AML-193 (cell line): ENCODE measurements around the gene ANKRD33.

Experiments
- DNase-seq, 2 experiments: peaks; one replicate each; lab custom pipeline; 2025; lab: John Stamatoyannopoulos, UW

ANKRD33 gene

DNA sequence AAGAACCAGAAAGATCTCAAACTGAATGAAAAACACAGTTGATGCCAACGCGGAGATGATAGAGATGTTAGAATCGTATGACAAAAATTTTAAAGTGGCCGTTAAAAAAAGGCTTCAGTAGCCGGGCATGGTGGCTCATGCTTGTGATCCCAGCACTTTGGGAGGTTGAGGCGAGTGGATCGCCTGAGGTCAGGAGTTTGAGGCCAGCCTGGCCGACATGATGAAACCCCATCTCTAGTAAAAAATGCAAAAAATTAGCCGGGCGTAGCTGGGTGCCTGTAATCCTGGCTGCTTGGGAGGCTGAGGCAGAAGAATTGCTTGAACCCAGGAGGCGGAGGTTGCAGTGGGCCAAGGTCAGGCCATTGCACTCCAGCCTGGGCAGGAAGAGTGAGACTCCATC is 14.0 kb downstream of the ANKRD33 start:
- no peak for DNase-seq

DNA sequence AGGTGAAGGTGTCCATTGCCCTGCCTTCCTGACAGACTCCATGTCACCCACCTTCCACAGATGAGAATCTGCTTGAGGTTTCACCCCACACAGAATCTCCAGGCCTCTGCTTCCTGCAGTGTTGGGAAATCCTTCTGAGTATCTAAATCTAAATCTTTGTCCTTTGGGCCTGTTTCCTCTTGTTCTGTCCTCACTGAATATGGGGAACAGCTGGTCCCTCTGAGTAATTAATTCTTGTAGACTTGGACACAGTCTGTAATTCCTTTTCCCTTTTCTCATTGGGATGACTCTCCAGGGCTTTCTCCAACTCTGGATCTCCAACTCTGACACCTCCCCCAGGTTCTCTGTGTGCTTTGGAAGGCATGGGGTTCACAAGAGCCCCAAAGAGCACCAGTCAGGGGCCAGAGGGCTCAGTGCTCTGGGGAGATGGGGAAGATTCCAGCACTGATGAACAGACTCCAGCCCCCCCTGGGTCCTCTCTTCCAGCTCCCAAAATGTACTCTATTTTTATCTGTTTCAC is 17.1 kb downstream of the ANKRD33 start:
- DNase-seq = no peak

DNA sequence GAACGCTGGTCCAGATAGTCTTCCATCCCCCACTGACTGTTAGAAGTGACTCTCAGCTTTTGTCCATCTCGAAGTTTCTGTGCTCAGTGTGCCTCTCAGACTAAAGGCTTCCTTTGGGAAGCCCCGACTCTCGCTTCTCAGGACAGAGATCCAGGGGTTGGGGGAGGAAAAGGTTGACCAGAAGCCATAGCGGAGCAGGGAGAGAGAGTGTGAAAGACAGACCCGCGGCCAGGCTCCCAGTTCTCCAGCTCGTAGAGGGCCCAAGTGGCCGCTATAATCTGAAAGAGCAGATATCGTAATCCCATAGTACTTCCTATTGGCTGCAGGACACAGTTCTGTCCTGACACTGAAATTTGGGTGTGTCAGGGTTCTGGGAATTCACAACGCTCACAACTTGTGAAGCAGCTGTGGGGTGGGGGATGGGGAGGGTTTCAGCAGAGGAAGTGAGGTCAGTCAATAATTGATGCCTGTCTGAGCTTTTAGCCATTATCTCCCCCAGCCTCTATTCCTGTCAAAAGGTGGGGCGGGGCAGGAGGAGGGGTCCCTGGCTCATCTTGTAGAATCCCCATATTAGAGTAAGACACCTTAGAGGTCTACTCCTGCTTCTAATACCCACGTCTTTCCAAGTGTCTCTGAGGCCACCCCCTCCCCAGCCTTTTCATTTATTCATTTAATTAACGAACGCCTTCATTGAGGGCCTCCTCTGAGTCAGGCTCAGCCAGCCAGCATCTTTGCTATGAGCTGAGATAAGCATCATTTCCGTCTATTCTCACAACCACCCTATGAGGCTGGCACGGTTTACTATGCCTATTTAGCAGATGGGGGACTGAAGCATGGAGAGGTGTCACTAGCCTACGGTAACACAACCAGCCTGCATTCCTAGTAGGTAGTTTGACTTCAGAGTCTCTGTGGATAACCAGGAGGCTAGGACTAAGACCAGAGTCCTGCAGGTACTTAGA is 17.8 kb downstream of the ANKRD33 start:
- DNase-seq = no peak

DNA sequence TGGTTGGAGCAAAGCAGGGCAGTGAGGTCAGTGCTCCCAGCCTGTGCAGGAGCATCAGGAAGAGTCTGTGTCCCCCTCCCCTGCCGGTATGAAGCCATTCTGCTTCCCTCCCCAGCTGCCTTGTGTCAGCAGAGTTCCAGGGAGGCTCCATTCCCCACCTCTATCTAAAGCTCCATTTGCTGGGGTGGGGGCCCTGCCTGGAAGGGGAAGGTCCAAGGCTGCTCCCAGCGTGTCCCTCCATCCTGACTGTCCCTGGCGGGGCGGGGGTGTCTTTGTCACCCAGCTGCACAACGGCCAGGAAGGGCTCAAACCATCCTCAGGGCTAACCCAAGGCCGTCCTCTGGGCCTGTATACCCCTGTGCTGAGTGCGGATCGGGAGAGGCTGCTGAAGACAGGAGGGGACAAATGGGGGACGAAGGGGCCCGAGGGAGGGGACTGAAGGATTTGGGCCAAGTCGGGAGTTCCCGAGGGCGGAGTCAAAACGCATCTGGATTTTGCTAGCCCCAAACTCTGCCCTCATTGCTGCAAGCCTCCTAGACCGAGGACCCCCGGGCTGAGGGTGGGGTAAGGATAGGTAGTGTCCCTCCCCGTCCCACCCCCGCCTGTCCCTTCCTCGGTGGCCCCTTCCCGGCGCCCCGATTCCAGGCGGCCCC is 18.7 kb downstream of the ANKRD33 start:
- no peak for DNase-seq

DNA sequence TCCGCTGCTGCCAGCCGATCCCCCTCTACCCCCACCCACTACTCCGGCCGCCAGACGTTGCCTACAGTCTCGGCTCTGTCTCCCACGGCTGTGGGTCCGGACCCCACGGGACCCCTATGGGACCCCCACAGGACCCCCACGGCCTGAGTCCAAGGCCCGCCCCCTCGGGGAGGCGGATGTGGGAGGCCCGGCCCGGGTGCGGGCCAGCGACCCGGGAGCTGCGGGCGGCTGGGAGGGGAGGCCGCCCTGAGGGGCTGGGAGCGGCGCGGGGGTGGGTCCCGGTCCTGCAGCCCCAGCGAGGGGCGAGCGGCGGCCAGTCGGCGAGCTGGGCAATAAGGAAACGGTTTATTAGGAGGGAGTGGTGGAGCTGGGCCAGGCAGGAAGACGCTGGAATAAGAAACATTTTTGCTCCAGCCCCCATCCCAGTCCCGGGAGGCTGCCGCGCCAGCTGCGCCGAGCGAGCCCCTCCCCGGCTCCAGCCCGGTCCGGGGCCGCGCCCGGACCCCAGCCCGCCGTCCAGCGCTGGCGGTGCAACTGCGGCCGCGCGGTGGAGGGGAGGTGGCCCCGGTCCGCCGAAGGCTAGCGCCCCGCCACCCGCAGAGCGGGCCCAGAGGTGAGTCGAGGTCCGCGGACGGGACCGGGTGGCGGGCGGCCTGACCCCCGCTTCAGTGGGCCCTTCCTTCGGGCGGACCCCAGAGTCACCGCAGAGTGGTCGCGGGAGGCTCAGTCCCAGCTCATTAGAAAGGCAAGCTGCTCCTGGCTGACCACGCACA is 19.4 kb downstream of the ANKRD33 start, which contains the start of gene ACVRL1:
Gene ACVRL1 (plus strand): TSS at position 422 of the 773 bp plus-strand sequence. CDS start 4,971 bp downstream, outside the sequence.
- DNase-seq = no peak

DNA sequence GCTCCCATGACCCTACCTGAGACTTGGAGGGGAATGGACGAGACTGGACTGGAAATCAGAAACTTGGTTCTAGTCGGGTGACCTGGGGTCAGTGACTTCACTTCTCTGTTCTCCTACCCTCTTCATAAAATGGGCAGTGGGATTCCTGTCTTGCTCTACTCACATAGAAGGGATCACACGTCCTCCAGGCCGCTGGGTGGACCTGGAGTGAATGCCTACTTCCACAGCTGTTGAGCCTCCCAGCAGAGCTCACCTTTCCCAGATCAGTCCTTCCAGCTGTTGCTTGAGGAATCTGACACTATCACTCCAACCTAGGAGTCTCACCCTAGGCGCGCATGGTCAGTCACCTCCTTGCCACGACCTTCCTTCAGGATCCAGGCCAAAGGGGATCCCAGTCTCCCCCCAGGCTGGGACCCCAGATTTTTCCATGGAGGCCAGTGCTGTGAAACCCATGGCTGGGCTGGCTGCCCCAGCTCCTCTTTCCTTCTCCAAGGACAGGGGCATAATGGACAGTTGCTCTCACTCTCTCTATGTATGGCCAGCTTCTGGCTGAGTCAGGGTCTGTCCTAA is 20.0 kb downstream of the ANKRD33 start:
- DNase-seq = no peak

DNA sequence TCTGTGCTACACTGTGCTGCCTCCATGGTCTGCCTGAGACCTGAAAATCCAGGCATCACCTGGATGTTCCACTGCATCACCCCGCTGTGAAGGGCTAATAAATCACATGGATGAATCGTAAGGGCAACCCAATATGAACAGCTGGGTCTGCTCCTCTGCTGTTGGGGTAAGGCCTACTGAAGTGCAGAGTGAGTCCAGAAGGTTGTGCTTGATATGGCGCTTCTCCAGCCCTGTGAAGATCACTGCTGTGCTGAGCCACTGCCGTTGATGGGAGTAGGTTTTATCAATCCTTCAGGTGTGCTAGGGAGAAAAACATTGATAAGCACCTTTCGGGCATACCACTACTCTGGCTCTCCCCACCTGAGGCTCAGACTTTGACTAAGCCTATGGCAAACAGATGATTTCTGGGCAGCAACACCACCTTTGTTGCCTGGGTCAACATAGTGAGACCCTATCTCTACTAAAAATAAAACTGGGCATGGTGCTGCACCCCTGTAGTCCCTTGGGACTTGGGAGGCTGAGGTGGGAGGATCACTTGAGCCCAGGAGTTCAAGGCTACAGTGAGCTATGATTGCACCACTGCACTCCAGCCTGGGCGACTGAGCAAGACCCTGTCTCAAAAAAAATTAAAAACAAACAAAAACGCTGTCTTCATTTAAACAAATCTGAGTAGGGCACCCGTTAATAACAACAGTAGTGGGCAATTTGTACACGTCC is 21.1 kb downstream of the ANKRD33 start:
- no peak for DNase-seq

DNA sequence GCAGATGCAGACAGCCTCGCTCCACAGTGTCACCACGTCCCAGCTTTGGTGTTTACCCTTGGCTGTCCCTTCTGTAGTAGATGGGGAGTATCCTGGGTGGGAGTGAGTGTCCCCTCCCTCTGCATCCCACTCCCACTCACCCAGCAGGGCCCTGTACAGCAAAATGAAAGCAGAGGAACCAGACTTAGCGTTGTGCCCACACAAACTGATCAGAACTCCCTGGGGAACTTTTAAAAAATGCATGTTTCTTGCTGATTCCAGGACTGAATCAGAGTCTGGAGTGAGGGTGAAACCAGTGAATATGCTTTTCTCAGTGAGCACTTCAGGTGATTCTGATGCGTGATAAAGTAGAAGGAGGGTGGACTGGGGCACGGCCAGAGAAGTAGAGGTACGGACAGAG is 22.3 kb downstream of the ANKRD33 start:
- DNase-seq = no peak

DNA sequence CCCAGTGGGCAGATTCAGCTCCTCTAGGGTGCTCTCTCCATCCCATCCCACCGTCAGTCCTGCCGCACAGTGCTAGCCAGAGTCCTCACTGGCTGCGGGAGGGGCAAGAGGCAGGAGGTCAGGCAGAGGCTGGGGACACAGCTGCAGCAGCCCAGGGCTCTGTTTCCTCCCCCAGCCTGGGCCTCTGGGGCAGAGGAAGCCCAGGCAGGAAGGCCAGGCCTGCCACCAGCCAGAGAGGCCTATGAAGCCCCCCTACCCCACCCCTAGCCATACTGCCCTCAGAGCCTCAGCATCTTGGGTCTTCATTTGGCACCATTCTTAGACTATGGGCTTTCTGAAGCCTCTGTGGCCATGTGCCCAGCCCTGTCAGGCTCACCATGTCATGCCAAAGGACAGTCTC is 22.8 kb downstream of the ANKRD33 start:
- DNase-seq = no peak

DNA sequence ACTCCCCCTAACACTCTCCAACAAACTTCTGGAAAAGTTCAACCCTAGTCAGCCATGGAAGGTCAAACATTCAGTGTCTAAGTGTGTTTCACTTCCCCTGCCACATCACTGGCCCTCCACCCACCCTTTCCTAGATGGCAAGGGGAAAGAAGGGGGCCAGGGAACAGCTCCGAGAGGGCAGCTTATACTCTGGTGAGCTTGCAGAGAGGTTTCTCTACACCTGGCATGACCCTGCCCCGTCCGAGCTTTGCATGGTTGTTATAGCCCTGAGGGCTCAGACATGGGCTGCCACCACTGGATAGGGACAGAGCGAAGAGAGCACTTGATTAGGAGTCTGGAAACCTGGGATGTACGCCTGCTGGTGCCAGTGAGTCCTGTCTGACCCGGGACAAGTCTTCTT is 23.4 kb downstream of the ANKRD33 start:
- no peak for DNase-seq

DNA sequence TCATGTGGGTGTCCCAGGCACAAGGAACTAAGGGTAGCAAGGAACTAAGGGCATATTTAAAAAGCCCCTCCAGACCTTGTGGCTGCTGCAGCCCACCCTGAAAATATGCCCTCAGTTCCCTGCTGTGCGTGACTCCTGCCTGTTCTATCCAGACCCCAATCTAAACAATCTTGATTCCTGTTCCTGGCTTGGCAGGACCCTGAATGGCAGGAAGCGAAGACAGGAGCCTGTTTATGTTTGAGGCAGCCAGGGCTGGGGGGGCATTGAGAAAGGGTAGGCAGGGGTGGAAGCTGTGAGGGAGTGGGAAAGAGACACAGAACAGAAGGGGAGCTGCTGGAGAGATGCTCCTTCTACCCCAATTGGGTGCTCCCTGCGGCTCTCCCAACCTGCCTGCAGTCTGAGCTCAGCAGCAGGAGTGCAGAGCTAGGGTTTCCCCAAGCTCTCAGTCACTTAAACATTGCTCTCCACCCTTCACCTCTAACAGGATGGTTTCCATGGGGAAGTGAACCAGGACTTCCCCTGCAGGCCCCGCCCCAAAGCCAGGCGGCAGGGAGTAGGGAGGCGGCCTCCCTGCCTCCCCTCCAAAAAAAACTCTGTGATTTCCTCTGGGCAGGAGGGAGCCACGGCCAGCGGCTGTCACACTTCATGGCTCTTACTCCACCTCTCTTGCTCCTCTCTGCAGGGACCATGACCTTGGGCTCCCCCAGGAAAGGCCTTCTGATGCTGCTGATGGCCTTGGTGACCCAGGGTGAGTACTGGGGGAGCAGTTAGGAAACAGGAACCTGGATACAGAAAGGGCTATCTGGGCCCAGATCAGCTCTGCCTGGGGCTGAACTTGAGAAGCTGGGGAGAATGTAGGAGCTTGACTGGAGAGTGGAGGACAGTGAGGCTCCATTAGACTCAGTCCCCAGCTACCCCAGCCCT is 24.1 kb downstream of the ANKRD33 start:
- no peak for DNase-seq

DNA sequence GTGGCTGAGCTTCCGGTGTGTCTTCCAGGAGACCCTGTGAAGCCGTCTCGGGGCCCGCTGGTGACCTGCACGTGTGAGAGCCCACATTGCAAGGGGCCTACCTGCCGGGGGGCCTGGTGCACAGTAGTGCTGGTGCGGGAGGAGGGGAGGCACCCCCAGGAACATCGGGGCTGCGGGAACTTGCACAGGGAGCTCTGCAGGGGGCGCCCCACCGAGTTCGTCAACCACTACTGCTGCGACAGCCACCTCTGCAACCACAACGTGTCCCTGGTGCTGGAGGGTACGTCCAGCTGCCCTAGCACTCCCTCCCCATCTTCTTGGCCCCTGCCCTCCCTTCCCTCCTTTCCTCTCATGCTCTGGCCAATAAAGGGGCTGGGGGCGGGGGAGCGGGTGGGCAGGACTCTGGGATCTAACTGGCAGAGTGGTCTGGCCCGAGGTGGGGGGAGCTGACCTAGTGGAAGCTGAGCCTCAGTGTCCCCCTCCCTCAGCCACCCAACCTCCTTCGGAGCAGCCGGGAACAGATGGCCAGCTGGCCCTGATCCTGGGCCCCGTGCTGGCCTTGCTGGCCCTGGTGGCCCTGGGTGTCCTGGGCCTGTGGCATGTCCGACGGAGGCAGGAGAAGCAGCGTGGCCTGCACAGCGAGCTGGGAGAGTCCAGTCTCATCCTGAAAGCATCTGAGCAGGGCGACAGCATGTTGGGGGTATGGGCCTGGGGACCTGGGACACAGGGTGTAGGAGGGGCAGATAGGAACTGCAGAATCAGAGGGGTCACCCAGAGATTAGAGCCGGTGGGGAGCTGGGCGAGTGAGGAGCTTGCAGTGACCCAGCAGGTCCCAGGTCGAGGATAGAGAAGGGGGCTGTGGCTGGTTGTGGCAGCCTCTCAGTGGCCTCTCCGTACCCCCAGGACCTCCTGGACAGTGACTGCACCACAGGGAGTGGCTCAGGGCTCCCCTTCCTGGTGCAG is 25.4 kb downstream of the ANKRD33 start:
- DNase-seq = no peak

DNA sequence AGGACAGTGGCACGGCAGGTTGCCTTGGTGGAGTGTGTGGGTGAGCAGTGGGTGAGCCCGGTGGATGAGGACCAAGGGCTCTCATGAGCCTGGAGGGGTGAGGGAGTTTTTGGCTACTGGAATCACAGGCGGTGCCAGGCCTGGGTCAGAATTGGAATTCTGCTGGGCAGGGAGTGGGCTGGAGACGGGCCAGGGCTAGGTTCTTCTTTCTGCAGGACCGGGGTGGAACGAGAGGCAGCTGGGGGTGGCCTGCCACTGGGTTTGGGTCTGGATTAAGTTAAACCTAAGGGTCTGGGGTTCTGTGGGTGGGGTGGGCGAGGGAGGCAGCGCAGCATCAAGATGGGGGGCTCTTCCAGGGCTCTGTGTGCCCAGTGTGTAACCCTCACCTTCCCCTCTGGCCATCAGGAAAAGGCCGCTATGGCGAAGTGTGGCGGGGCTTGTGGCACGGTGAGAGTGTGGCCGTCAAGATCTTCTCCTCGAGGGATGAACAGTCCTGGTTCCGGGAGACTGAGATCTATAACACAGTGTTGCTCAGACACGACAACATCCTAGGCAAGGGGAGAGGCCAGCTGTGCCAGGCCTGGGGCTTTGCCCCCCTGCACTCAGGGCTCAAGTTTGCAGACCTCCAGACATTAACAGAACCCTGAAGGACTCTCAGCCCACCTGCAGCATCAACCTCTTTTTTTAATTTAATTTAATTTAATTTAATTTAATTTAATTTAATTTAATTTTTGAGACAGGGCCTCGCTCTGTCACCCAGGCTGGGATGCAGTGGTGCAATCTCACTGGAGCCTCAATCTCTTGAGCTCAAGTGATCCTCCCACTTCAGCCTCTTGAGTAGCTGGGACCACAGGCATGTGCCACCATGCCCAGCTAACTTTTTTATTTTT is 26.4 kb downstream of the ANKRD33 start:
- DNase-seq = no peak

DNA sequence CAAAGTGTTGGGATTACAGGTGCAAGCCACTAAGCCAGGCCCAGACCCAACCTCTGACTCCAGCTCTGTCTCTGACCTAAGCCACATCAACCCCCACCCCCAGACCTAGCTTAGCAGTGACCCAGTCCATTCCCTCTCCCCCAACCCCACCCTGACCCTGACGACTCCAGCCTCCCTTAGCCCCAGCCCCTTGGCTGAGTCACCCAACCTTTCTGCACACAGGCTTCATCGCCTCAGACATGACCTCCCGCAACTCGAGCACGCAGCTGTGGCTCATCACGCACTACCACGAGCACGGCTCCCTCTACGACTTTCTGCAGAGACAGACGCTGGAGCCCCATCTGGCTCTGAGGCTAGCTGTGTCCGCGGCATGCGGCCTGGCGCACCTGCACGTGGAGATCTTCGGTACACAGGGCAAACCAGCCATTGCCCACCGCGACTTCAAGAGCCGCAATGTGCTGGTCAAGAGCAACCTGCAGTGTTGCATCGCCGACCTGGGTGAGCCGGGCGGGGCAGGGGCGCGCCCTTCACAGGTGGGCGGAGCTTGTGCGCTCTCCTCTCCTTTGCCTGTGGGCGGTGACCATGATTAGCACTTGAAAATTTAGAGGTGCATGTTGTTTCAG is 27.2 kb downstream of the ANKRD33 start:
- DNase-seq = no peak

DNA sequence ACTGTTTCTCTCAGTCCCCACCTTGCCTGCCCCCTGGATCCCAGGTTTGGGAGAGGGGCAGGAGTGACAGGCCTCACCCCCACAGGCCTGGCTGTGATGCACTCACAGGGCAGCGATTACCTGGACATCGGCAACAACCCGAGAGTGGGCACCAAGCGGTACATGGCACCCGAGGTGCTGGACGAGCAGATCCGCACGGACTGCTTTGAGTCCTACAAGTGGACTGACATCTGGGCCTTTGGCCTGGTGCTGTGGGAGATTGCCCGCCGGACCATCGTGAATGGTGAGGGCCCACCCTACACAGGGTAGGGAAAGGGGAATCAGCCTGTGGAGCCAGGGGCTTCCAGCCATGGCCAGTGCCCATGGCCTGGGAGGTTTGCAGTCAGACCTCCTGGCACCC is 28.0 kb downstream of the ANKRD33 start:
- DNase-seq = no peak

DNA sequence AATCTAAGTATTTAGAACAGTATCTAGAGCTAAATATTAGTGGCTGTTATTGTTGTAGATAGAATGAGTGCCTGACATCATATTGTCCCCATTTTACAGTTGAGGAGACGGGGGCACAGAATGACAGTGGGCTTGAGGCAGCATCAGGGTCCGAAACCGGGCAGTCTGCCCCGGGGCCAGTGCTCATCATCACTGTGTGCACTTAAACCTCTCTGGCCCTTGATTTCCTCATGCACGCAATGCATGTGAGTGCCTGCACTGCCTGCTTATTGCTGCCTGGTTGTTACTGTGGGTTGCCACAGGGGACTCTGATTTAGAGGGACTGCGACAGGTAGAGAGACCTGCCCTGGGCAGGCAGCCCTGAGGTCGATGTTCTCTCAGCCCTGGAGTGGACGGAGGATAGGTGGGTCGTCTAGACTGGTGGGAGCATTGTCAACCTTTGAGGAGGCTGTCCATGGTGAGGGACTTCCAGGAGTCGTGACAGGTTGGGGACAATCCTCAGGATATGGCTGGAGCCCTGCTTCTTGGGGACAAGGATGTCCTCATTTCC is 29.2 kb downstream of the ANKRD33 start:
- DNase-seq = no peak
